Epithelial cell of prostate (primary cell): Measurements from ENCODE around the gene CDH6.

Experiments
- DNase-seq: peaks from one replicate; pipeline ENCODE4 v3.0.0-alpha.2; 2011; ENCODE audit warnings: low read depth, low spot score
- H3K27ac ChIP-seq: fragments of 450-650 bp; 2 replicates; pipeline ENCODE4 v1.5.1; 2017; ENCODE audit warnings: mild to moderate bottlenecking

CDH6 gene

DNA sequence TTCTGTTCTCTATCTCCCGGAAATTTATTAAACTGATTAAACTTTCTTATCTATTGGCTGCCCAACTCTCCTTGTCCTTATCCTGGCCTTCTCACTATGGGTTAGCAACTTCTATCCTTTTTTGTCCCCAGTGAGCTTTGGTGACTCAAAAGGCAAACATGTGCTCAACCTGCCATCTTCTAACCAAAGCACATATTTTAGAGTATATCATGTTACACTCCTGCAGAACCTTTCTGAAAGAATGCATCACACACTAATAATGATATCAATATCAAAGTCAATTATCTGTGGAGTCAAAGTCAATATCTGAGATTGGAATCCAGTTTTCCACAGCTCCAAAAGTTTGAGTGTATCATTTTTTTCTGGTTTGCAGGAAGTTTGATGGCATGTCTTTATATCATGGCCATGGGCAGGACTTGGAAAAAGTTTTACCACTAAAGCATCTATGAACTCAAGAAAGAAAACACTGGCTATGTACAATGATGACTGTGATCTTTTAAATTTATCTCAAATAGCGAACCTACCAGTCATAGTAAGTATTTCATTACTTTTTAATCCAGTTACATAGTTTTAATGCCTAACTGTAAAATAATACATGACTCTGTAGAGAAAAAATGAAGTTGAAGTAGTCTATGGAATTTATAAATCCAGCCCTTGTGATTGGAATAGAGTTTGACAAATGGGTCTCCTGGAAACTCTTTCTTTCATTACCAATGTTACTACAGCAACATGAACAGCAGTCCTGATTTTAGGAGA lies 171.6 kb downstream of the CDH6 start:
- DNase-seq: no peak
- H3K27ac ChIP-seq: no peak overlapping the region

GRCh38 chr5:31365776-31366175 lies 172.3 kb downstream of the CDH6 start:
- no peak overlapping the region for H3K27ac ChIP-seq

GRCh38 chr5:31366941-31367340 lies 173.5 kb downstream of the CDH6 start:
- no peak overlapping the region for H3K27ac ChIP-seq
- no peak for DNase-seq

More at GRCh38 chr5:31365776-31366175, 172.3 kb downstream of the CDH6 start:
- no peak for DNase-seq

GRCh38 chr5:31372124-31372523 lies 178.6 kb downstream of the CDH6 start:
- no peak for DNase-seq
- H3K27ac ChIP-seq: no peak overlapping the region

DNA sequence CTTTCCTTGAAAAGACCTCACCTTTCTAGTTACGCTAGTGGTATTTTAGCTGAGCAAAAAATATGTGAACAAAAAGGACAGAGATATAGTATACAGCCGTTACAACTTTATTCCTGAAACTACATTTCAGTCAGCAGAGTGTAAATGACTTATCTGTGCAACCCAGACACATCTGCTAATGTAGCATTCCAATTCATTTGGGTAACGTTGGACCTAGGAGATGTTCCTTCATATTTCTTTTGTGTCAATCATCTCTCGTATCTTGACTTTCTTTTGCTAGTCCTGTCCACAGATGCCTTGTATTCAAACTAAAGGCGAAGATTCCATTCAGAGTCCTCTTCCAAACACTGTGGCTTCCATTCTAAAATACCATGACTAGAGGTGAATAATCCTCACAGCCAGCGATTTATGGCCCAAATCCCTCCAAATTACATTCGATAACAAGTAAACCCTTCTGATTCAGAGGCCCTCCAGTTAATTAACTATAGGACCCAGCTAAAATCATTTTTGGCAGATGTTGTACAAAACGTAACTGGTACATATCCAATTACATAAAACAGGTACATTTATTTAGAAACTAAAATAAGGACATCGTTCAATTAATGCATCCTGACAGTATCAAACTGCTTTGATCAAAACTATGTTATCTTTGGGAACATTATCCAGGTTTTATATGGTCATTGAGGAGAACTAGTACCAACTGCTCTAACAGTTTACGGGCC lies 182.7 kb downstream of the CDH6 start:
- DNase-seq: no peak
- no peak overlapping the region for H3K27ac ChIP-seq

GRCh38 chr5:31377274-31377946 lies 183.9 kb downstream of the CDH6 start:
- no peak overlapping the region for H3K27ac ChIP-seq
- no peak for DNase-seq

DNA sequence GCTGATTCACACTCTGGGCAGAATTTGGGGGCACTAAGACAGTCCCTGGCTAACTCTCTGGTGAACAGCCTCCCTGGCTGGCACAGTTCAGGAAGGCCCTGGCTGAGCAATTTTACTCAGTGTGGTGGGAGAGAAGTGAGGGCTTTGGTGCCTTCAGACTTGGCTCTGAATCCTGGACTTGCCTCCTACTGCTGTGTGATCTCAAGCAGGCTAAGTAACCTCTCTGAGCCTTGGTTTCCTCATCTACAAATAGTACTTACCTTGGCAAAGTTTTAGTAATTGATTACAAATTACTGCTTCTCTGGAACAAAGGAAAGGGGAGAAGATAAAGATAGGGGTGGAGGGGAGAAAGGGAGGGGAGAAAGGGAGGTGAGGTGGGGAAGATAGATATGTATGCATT lies 184.7 kb downstream of the CDH6 start:
- H3K27ac ChIP-seq: no peak overlapping the region

More for the DNA sequence above, 184.7 kb downstream of the CDH6 start:
- no peak for DNase-seq
